ENCODE results near the gene ALKBH8.

- TF ChIP-seq CTCF (IDR thresholded peaks at IDR 0.05; ENCODE audit: insufficient read depth, low read depth, low read length) (no peak), EZH2 (IDR thresholded peaks at IDR 0.05; ENCODE audit: insufficient read depth, low read length) (no peak)
Measured at GRCh38 chr11:107593951-107594350, 28.4 kb upstream of the ALKBH8 start.
